Vagina (tissue), 2 donors: ENCODE results near the gene LRRIQ4.

Experiments
- CTCF ChIP-seq, 3 experiments: fragments of 450-650 bp in 2 of 3; fragments of 200-600 bp in 1 of 3; sonication (generic) in 1 of 3; IDR thresholded peaks; one replicate each; pipeline ENCODE4 v1.5.1; 2017 to 2019; ENCODE audit warnings: antibody characterized with exemption in 3 of 3, mild to moderate bottlenecking in 2 of 3, moderate library complexity in 2 of 3
- POLR2A ChIP-seq, 2 donors: fragments of 450-650 bp; IDR thresholded peaks; one replicate each; pipeline ENCODE4 v1.6.1; 2017; ENCODE audit warnings: antibody characterized with exemption in 2 of 2, mild to moderate bottlenecking in 2 of 2, moderate library complexity in 2 of 2

- TF ChIP-seq CTCF (IDR thresholded peaks at IDR 0.05) (no peak), POLR2A (IDR thresholded peaks at IDR 0.05) (no peak)
Measured at GRCh38 chr3:169838511-169839030, 25.9 kb downstream of the LRRIQ4 start.
